K562 (cell line): ENCODE results near the gene DGAT2. TPM values are rescaled to one million over a fixed set of nuclear protein-coding genes. Genes with fewer than 3 reads are reported as not detected.

Experiments used
- BACH1 ChIP-seq: fragments of 200-800 bp; sonication (Bioruptor generic); IDR thresholded peaks from 2 replicates; pipeline ENCODE4 v1.6.1; 2016; ENCODE audit warnings: missing genetic modification characterization, missing compliant biosample characterization
- C11orf30 ChIP-seq: fragments of 450-650 bp; IDR thresholded peaks from 2 replicates; pipeline ENCODE4 v1.6.1; 2016; ENCODE audit warnings: low read depth, mild to moderate bottlenecking
- CCAR2 ChIP-seq: fragments of 200-400 bp; formaldehyde crosslinking; IDR thresholded peaks from 2 replicates; pipeline ENCODE4 v1.6.1; 2017; ENCODE audit warnings: mild to moderate bottlenecking, low read depth, low read length
- DEAF1 ChIP-seq: fragments of 450-650 bp; formaldehyde crosslinking; IDR thresholded peaks from 2 replicates; pipeline ENCODE4 v1.4.0; 2020; ENCODE audit warnings: mild to moderate bottlenecking, moderate library complexity
- FOXO4 ChIP-seq: fragments of 450-650 bp; formaldehyde crosslinking; IDR thresholded peaks from 2 replicates; pipeline ENCODE4 v1.4.0; 2020; ENCODE audit warnings: mild to moderate bottlenecking, moderate library complexity
- GMEB1 ChIP-seq: fragments of 250-450 bp; sonication (Bioruptor Pico); IDR thresholded peaks from 2 replicates; pipeline ENCODE4 v1.4.0; 2020; ENCODE audit warnings: mild to moderate bottlenecking
- MYC ChIP-seq, 2 experiments: fragments of 250-450 bp in 1 of 2; sonication (Bioruptor Pico) in 1 of 2; IDR thresholded peaks; 2 replicates each; pipeline versions ENCODE4 v1.5.1 to v1.6.1; 2012 to 2021; ENCODE audit warnings: low read depth in 2 of 2, borderline replicate concordance in 1 of 2, improper control_type of control experiment in 1 of 2, low read length in 1 of 2, mild to moderate bottlenecking in 1 of 2, moderate library complexity in 1 of 2
- PATZ1 ChIP-seq: fragments of 250-450 bp; sonication (Bioruptor Pico); IDR thresholded peaks from 2 replicates; pipeline ENCODE4 v1.5.0; 2020; ENCODE audit warnings: mild to moderate bottlenecking, borderline replicate concordance
- RBM14 ChIP-seq: fragments of 200-400 bp; formaldehyde crosslinking; IDR thresholded peaks from 2 replicates; pipeline ENCODE4 v1.6.1; 2018; ENCODE audit warnings: low read depth, mild to moderate bottlenecking, low read length, moderate library complexity, borderline replicate concordance; ENCODE audit not compliant: insufficient read depth
- SIN3B ChIP-seq: fragments of 450-650 bp; IDR thresholded peaks from 2 replicates; pipeline ENCODE4 v1.6.1; 2017; ENCODE audit warnings: low read depth, mild to moderate bottlenecking, moderate library complexity
- TCF3 ChIP-seq: sonication (generic); formaldehyde crosslinking; IDR thresholded peaks from 2 replicates; pipeline ENCODE4 v1.4.0; 2020; ENCODE audit warnings: mild to moderate bottlenecking, missing genetic modification reagents
- TCF7L2 ChIP-seq: fragments of 150-350 bp; IDR thresholded peaks from 2 replicates; pipeline ENCODE4 v1.6.1; 2016; ENCODE audit warnings: low read depth, mild to moderate bottlenecking, low read length, moderate library complexity
- ZBED1 ChIP-seq: IDR thresholded peaks from 2 replicates; pipeline ENCODE4 v1.6.1; 2014
- ZKSCAN3 ChIP-seq: fragments of 250-450 bp; sonication (Bioruptor Pico); IDR thresholded peaks from 2 replicates; pipeline ENCODE4 v1.4.0; 2020
- ZMIZ1 ChIP-seq, 2 experiments: fragments of 150-350 bp in 1 of 2; IDR thresholded peaks; 2 replicates each; pipeline ENCODE4 v1.6.1; 2012 to 2016; ENCODE audit warnings: low read depth in 2 of 2, low read length in 2 of 2, mild to moderate bottlenecking in 1 of 2, moderate library complexity in 1 of 2
- ZNF444 ChIP-seq: fragments of 250-450 bp; sonication (Bioruptor Pico); IDR thresholded peaks from 2 replicates; pipeline ENCODE4 v1.4.0; 2020; ENCODE audit warnings: mild to moderate bottlenecking, moderate library complexity
- ZNF445 ChIP-seq: fragments of 250-450 bp; sonication (Bioruptor Pico); IDR thresholded peaks from 2 replicates; pipeline ENCODE4 v1.4.0; 2020; ENCODE audit warnings: low read depth, mild to moderate bottlenecking, moderate library complexity
- polyA plus RNA-seq, 8 experiments: library from polyadenylated mRNA; depleted of rRNA in 4 of 8; stranded (reverse) in 5 of 8; unstranded in 3 of 8; fragments of >200 nt; fragmentation: Nextera tagmentation in 2 of 8; fragmentation: Illumina TruSeq in 1 of 8; extraction: Ambion mirVana in 2 of 8; extraction: Trizol in 1 of 8; gene quantifications; 2 replicates each; pipeline versions ENCODE4 v1.2.1 to v1.2.3, GENCODE V29; 2011 to 2014; ENCODE audit warnings: inconsistent platforms in 1 of 8, missing spikeins in 1 of 8
- total RNA-seq, 7 experiments: library from RNA; depleted of rRNA in 6 of 7; stranded (reverse); fragments of >200 nt in 6 of 7; fragmentation: Illumina TruSeq in 2 of 7; extraction: Trizol in 2 of 7; gene quantifications; 2 replicates each; pipeline versions ENCODE4 v1.2.1 to v1.2.3, GENCODE V29; 2011 to 2021; ENCODE audit warnings: low replicate concordance in 1 of 7

DGAT2 gene
- total and polyA plus RNA-seq, 9 of the 15 experiments (the other 6 are each of a cell fraction or from before 2014, with no cell fraction given), result 0.68 to 2.8 (median 1.8) TPM

GRCh38 chr11:75814677-75815344, 46.2 kb downstream of the DGAT2 start, which contains the start of gene UVRAG (continued):
- TF ChIP-seq DEAF1 (CRISPR knock-in tag), result no peak
- no peak for TF ChIP-seq FOXO4 (CRISPR knock-in tag)
- no peak for TF ChIP-seq TCF7L2
- TF ChIP-seq ZKSCAN3 (CRISPR knock-in tag), result no peak
- no peak for TF ChIP-seq PATZ1
- no peak for TF ChIP-seq ZNF445 (CRISPR knock-in tag)
- TF ChIP-seq GMEB1 (CRISPR knock-in tag), result peak; percentile 42; the same call in 1 of the 2 replicates
- TF ChIP-seq BACH1, result no peak
- no peak for TF ChIP-seq RBM14
- TF ChIP-seq C11orf30, result peak; percentile 47
- TF ChIP-seq ZBED1, result no peak
- no peak for TF ChIP-seq SIN3B
- TF ChIP-seq MYC (IDR thresholded peaks at IDR 0.05; ENCODE audit: low read depth, low read length), result peak; percentile 50
- no peak for TF ChIP-seq MYC (CRISPR knock-in tag; IDR thresholded peaks at IDR 0.05; ENCODE audit: borderline replicate concordance, low read depth)
- no peak for TF ChIP-seq ZNF444 (CRISPR knock-in tag)
- TF ChIP-seq ZMIZ1 (IDR thresholded peaks at IDR 0.05; ENCODE audit: low read depth in 2 of 2, low read length in 2 of 2), result no peak
- TF ChIP-seq TCF3 (CRISPR knock-in tag), result no peak
- no peak for TF ChIP-seq CCAR2
